SK-N-SH treated with all-trans-retinoic acid at 6 μM for 48 hours (cell line): ENCODE data around the gene UGT1A6.

Experiments used
- ATAC-seq: fragments of 200-7000 bp; cut with Tn5 transposase; 3 replicates; pipeline ENCODE4 v1.9.1; 2020; ENCODE audit warnings: mild to moderate bottlenecking, moderate library complexity
- ARNTL ChIP-seq: fragments of 450-650 bp; formaldehyde crosslinking; IDR thresholded peaks from 2 replicates; pipeline ENCODE4 v1.5.0; 2020; ENCODE audit warnings: low read depth, mild to moderate bottlenecking, moderate library complexity, borderline replicate concordance
- BACH2 ChIP-seq: fragments of 250-450 bp; sonication (Bioruptor Pico); IDR thresholded peaks from 2 replicates; pipeline ENCODE4 v1.9.0; 2021; ENCODE audit warnings: mild to moderate bottlenecking, borderline replicate concordance
- CSDC2 ChIP-seq: fragments of 250-450 bp; sonication (Bioruptor Pico); IDR thresholded peaks from 2 replicates; pipeline ENCODE4 v1.5.0; 2020; ENCODE audit warnings: mild to moderate bottlenecking, moderate library complexity
- ESRRG ChIP-seq: fragments of 250-450 bp; sonication (Bioruptor Pico); IDR thresholded peaks from 2 replicates; pipeline ENCODE4 v1.6.1; 2021; ENCODE audit warnings: mild to moderate bottlenecking
- GLIS3 ChIP-seq: fragments of 250-450 bp; sonication (Bioruptor Pico); IDR thresholded peaks from 2 replicates; pipeline ENCODE4 v1.5.0; 2020; ENCODE audit warnings: mild to moderate bottlenecking, moderate library complexity
- ISL1 ChIP-seq: fragments of 250-450 bp; sonication (Bioruptor Pico); IDR thresholded peaks from 2 replicates; pipeline ENCODE4 v2.1.2; 2022; ENCODE audit warnings: mild to moderate bottlenecking, moderate library complexity
- OSR1 ChIP-seq: fragments of 250-450 bp; sonication (Bioruptor Pico); IDR thresholded peaks from 2 replicates; pipeline ENCODE4 v1.8.0; 2022; ENCODE audit warnings: moderate library complexity, mild to moderate bottlenecking, inconsistent platforms
- PPARA ChIP-seq: fragments of 250-450 bp; sonication (Bioruptor Pico); IDR thresholded peaks from 2 replicates; pipeline ENCODE4 v1.5.0; 2020; ENCODE audit warnings: mild to moderate bottlenecking, borderline replicate concordance
- RARB ChIP-seq: fragments of 250-450 bp; sonication (Bioruptor Pico); IDR thresholded peaks from 2 replicates; pipeline ENCODE4 v1.8.0; 2021; ENCODE audit warnings: mild to moderate bottlenecking, moderate library complexity
- SNAI2 ChIP-seq: fragments of 250-450 bp; sonication (Bioruptor Pico); IDR thresholded peaks from 2 replicates; pipeline ENCODE4 v1.5.0; 2020; ENCODE audit warnings: mild to moderate bottlenecking, moderate library complexity
- TCF4 ChIP-seq: fragments of 250-450 bp; sonication (Bioruptor Pico); IDR thresholded peaks from 2 replicates; pipeline ENCODE4 v1.8.0; 2021; ENCODE audit warnings: mild to moderate bottlenecking, moderate library complexity, borderline replicate concordance
- ZC3H10 ChIP-seq: fragments of 250-450 bp; sonication (Bioruptor Pico); IDR thresholded peaks from 2 replicates; pipeline ENCODE4 v1.5.1; 2021; ENCODE audit warnings: mild to moderate bottlenecking, moderate library complexity
- ZFP3 ChIP-seq: fragments of 250-450 bp; sonication (Bioruptor Pico); IDR thresholded peaks from 2 replicates; pipeline ENCODE4 v1.5.0; 2020; ENCODE audit warnings: mild to moderate bottlenecking, moderate library complexity
- ZFP30 ChIP-seq: fragments of 450-650 bp; formaldehyde crosslinking; IDR thresholded peaks from 2 replicates; pipeline ENCODE4 v1.5.0; 2022; ENCODE audit warnings: mild to moderate bottlenecking, moderate library complexity
- ZNF565 ChIP-seq: fragments of 450-650 bp; formaldehyde crosslinking; conservative IDR thresholded peaks from 2 replicates; pipeline ENCODE4 v1.5.0; 2020; ENCODE audit warnings: low read depth, mild to moderate bottlenecking, moderate library complexity
- ZNF70 ChIP-seq: fragments of 450-650 bp; formaldehyde crosslinking; IDR thresholded peaks from 2 replicates; pipeline ENCODE4 v1.5.0; 2020; ENCODE audit warnings: mild to moderate bottlenecking, moderate library complexity
- ZNF8 ChIP-seq: fragments of 450-650 bp; formaldehyde crosslinking; IDR thresholded peaks from 2 replicates; pipeline ENCODE4 v1.5.0; 2020; ENCODE audit warnings: mild to moderate bottlenecking, moderate library complexity
- TF ChIP-seq, protein P1 (sequence below): fragments of 250-450 bp; sonication (Bioruptor Pico); IDR thresholded peaks from 2 replicates; pipeline ENCODE4 v1.5.1; 2021; ENCODE audit warnings: mild to moderate bottlenecking, moderate library complexity
- TF ChIP-seq, protein P2 (sequence below): fragments of 250-450 bp; sonication (Bioruptor Pico); IDR thresholded peaks from 2 replicates; pipeline ENCODE4 v1.5.0; 2020; ENCODE audit warnings: mild to moderate bottlenecking, moderate library complexity
- TF ChIP-seq, protein P3 (sequence below): fragments of 250-450 bp; sonication (Bioruptor Pico); IDR thresholded peaks from 2 replicates; pipeline ENCODE4 v1.8.0; 2021; ENCODE audit warnings: low read depth, mild to moderate bottlenecking, moderate library complexity, borderline replicate concordance
- TF ChIP-seq, protein P4 (sequence below): fragments of 250-450 bp; sonication (Bioruptor Pico); IDR thresholded peaks from 2 replicates; pipeline ENCODE4 v1.5.1; 2020; ENCODE audit warnings: low read depth, mild to moderate bottlenecking, moderate library complexity
- TF ChIP-seq, protein P5 (sequence below): fragments of 250-450 bp; sonication (Bioruptor Pico); IDR thresholded peaks from 2 replicates; pipeline ENCODE4 v1.8.0; 2020; ENCODE audit warnings: mild to moderate bottlenecking, moderate library complexity, borderline replicate concordance

UGT1A6 gene

DNA sequence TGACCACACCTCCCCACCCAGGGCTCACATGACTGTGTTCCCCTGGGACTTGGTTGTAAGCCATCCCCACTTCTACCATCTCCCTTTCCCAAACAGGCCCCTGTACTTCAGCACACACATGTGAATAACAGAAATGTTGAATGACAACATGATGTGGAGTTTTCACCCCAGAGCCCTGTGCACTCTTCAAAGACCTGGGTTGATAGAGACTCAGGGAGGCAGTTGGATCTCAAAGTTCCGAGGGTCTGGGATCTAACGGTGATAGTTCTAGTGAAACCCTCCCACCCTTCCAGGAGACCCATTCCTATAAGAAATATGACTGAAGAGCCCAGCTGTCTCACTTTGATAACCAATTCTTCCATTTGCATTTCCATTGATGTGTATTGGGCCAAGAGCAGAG is 85.3 kb downstream of the UGT1A6 start, which contains the start of gene MROH2A:
Gene MROH2A (plus strand): TSS at position 301 of the 400 bp plus-strand sequence. CDS start 1,029 bp downstream, outside the sequence.
- ATAC-seq, result no peak
- TF ChIP-seq, protein P1, sequence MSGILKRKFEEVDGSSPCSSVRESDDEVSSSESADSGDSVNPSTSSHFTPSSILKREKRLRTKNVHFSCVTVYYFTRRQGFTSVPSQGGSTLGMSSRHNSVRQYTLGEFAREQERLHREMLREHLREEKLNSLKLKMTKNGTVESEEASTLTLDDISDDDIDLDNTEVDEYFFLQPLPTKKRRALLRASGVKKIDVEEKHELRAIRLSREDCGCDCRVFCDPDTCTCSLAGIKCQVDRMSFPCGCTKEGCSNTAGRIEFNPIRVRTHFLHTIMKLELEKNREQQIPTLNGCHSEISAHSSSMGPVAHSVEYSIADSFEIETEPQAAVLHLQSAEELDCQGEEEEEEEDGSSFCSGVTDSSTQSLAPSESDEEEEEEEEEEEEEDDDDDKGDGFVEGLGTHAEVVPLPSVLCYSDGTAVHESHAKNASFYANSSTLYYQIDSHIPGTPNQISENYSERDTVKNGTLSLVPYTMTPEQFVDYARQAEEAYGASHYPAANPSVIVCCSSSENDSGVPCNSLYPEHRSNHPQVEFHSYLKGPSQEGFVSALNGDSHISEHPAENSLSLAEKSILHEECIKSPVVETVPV (CRISPR knock-in tag), result no peak
- TF ChIP-seq OSR1 (no peak), ZNF8 (CRISPR knock-in tag) (no peak), PPARA (no peak), CSDC2 (CRISPR knock-in tag) (no peak), ZNF70 (CRISPR knock-in tag) (no peak), ZFP30 (CRISPR knock-in tag) (no peak), RARB (CRISPR knock-in tag) (no peak), SNAI2 (CRISPR knock-in tag) (no peak), BACH2 (CRISPR knock-in tag) (no peak), GLIS3 (no peak), ZFP3 (CRISPR knock-in tag) (no peak)
- TF ChIP-seq, protein P2, sequence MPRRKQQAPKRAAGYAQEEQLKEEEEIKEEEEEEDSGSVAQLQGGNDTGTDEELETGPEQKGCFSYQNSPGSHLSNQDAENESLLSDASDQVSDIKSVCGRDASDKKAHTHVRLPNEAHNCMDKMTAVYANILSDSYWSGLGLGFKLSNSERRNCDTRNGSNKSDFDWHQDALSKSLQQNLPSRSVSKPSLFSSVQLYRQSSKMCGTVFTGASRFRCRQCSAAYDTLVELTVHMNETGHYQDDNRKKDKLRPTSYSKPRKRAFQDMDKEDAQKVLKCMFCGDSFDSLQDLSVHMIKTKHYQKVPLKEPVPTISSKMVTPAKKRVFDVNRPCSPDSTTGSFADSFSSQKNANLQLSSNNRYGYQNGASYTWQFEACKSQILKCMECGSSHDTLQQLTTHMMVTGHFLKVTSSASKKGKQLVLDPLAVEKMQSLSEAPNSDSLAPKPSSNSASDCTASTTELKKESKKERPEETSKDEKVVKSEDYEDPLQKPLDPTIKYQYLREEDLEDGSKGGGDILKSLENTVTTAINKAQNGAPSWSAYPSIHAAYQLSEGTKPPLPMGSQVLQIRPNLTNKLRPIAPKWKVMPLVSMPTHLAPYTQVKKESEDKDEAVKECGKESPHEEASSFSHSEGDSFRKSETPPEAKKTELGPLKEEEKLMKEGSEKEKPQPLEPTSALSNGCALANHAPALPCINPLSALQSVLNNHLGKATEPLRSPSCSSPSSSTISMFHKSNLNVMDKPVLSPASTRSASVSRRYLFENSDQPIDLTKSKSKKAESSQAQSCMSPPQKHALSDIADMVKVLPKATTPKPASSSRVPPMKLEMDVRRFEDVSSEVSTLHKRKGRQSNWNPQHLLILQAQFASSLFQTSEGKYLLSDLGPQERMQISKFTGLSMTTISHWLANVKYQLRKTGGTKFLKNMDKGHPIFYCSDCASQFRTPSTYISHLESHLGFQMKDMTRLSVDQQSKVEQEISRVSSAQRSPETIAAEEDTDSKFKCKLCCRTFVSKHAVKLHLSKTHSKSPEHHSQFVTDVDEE (CRISPR knock-in tag), result no peak

DNA sequence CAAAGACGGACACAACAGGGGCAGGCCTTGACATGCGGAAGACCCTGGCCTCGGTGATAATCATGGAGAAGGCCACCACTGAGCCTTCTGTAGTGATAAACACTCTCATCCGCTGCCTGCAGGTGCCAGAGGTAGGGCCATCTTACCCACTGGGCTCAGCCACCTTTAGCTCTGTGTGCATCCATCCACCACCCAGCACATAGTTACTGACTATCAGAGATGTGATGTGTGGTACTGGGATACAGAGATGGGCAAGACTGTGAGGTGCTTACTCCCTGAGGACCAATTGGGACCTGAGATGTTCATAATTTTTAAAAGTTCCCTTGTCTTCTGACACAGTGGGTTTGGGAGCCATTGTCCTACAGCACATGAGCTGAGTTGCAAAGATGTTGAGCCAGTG is 87.0 kb downstream of the UGT1A6 start:
- TF ChIP-seq SNAI2 (CRISPR knock-in tag) (no peak), BACH2 (CRISPR knock-in tag) (no peak), TCF4 (CRISPR knock-in tag) (no peak), ZNF70 (CRISPR knock-in tag) (no peak), ZFP30 (CRISPR knock-in tag) (no peak), ZFP3 (CRISPR knock-in tag) (no peak), ZNF8 (CRISPR knock-in tag) (no peak), OSR1 (no peak), ISL1 (CRISPR knock-in tag) (no peak), ZNF565 (CRISPR knock-in tag) (no peak), ESRRG (CRISPR knock-in tag) (no peak), ZC3H10 (no peak), CSDC2 (CRISPR knock-in tag) (no peak), GLIS3 (no peak), RARB (CRISPR knock-in tag) (no peak), ARNTL (CRISPR knock-in tag) (no peak)
- TF ChIP-seq, protein P2 (CRISPR knock-in tag), result no peak
- TF ChIP-seq, protein P3, sequence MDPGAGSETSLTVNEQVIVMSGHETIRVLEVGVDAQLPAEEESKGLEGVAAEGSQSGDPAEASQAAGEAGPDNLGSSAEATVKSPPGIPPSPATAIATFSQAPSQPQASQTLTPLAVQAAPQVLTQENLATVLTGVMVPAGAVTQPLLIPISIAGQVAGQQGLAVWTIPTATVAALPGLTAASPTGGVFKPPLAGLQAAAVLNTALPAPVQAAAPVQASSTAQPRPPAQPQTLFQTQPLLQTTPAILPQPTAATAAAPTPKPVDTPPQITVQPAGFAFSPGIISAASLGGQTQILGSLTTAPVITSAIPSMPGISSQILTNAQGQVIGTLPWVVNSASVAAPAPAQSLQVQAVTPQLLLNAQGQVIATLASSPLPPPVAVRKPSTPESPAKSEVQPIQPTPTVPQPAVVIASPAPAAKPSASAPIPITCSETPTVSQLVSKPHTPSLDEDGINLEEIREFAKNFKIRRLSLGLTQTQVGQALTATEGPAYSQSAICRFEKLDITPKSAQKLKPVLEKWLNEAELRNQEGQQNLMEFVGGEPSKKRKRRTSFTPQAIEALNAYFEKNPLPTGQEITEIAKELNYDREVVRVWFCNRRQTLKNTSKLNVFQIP (CRISPR knock-in tag), result no peak
- TF ChIP-seq, protein P4, sequence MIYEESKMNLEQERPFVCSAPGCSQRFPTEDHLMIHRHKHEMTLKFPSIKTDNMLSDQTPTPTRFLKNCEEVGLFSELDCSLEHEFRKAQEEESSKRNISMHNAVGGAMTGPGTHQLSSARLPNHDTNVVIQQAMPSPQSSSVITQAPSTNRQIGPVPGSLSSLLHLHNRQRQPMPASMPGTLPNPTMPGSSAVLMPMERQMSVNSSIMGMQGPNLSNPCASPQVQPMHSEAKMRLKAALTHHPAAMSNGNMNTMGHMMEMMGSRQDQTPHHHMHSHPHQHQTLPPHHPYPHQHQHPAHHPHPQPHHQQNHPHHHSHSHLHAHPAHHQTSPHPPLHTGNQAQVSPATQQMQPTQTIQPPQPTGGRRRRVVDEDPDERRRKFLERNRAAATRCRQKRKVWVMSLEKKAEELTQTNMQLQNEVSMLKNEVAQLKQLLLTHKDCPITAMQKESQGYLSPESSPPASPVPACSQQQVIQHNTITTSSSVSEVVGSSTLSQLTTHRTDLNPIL, result no peak
- TF ChIP-seq, protein P5, sequence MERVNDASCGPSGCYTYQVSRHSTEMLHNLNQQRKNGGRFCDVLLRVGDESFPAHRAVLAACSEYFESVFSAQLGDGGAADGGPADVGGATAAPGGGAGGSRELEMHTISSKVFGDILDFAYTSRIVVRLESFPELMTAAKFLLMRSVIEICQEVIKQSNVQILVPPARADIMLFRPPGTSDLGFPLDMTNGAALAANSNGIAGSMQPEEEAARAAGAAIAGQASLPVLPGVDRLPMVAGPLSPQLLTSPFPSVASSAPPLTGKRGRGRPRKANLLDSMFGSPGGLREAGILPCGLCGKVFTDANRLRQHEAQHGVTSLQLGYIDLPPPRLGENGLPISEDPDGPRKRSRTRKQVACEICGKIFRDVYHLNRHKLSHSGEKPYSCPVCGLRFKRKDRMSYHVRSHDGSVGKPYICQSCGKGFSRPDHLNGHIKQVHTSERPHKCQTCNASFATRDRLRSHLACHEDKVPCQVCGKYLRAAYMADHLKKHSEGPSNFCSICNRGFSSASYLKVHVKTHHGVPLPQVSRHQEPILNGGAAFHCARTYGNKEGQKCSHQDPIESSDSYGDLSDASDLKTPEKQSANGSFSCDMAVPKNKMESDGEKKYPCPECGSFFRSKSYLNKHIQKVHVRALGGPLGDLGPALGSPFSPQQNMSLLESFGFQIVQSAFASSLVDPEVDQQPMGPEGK (CRISPR knock-in tag), result no peak
- ATAC-seq, result no peak
